Stimulated activated CD8-positive, alpha-beta memory T cell treated with anti-CD3 and anti-CD28 coated beads, Interleukin-15, amount 100 ng/mL, for 1 hour (primary cell): Measurements from ENCODE around the gene TBC1D13.
"Not testable (repeated sequence)": the region's sequence is repeated elsewhere in the genome, so short reads cannot be mapped to it uniquely, and the experiment has no call there.

ENCODE experiments used
- DNase-seq: peaks from one replicate; pipeline ENCODE4 v3.0.0-alpha.2; 2020; ENCODE audit warnings: low read depth

Gene TBC1D13

GRCh38 chr9:128785427-128785826 is 1.6 kb upstream of the TBC1D13 start:
- no peak for DNase-seq

- DNase-seq = no peak
Observed at GRCh38 chr9:128787659-128788058, 606 bp downstream of the TBC1D13 start.

- no peak for DNase-seq
Observed at GRCh38 chr9:128788445-128788844, 1.4 kb downstream of the TBC1D13 start.

- no peak for DNase-seq
Observed at GRCh38 chr9:128790536-128790935, 3.5 kb downstream of the TBC1D13 start.

- no peak for DNase-seq
Observed at GRCh38 chr9:128792134-128792533, 5.1 kb downstream of the TBC1D13 start.

GRCh38 chr9:128792978-128793686 is 6.1 kb downstream of the TBC1D13 start:
- no peak for DNase-seq

- not testable (repeated sequence) for DNase-seq
Observed at GRCh38 chr9:128794961-128795360, 7.9 kb downstream of the TBC1D13 start.

- no peak for DNase-seq
Observed at GRCh38 chr9:128798896-128799295, 11.8 kb downstream of the TBC1D13 start.

GRCh38 chr9:128800061-128800460 is 13.0 kb downstream of the TBC1D13 start:
- no peak for DNase-seq

GRCh38 chr9:128802482-128802881 is 15.4 kb downstream of the TBC1D13 start:
- no peak for DNase-seq

- no peak for DNase-seq
Observed at GRCh38 chr9:128805661-128806060, 18.6 kb downstream of the TBC1D13 start.

- DNase-seq = no peak
Observed at GRCh38 chr9:128807827-128808226, 20.8 kb downstream of the TBC1D13 start.

GRCh38 chr9:128808543-128808942 is 21.5 kb downstream of the TBC1D13 start:
- DNase-seq = no peak

- no peak for DNase-seq
Observed at GRCh38 chr9:128809036-128809599, 22.1 kb downstream of the TBC1D13 start.

- DNase-seq = no peak
Observed at GRCh38 chr9:128809831-128810230, 22.8 kb downstream of the TBC1D13 start.

- no peak for DNase-seq
Observed at GRCh38 chr9:128810873-128811272, 23.8 kb downstream of the TBC1D13 start.

- peak; percentile 90 for DNase-seq
Observed at GRCh38 chr9:128818099-128818838, 31.2 kb downstream of the TBC1D13 start, which contains the start of gene ENDOG. Gene ENDOG (plus strand): TSS chr9:128818500. CDS start chr9:128818685, 185 bp downstream.

- DNase-seq = no peak
Observed at GRCh38 chr9:128818839-128819715, 32.0 kb downstream of the TBC1D13 start.

GRCh38 chr9:128819716-128820664 is 32.9 kb downstream of the TBC1D13 start:
- DNase-seq = no peak

GRCh38 chr9:128820665-128821583 is 33.9 kb downstream of the TBC1D13 start:
- no peak for DNase-seq
